Glomerular endothelial cell (primary cell): Measurements from ENCODE around the gene PSG5. TPM values are rescaled to one million over a fixed set of nuclear protein-coding genes. Genes with fewer than 3 reads are reported as not detected.
"Not testable (repeated sequence)": the region's sequence is repeated elsewhere in the genome, so short reads cannot be mapped to it uniquely, and the experiment has no call there.

ENCODE experiments used
- DNase-seq: peaks from one replicate; pipeline ENCODE4 v3.0.0-alpha.2; 2011; ENCODE audit warnings: low read depth, low spot score; ENCODE audit errors: extremely low read depth
- total RNA-seq: library from RNA; depleted of rRNA; stranded (reverse); fragments of >200 nt; gene quantifications from 2 replicates; pipeline ENCODE4 v1.2.3, GENCODE V29; 2015

Gene PSG5
- total RNA-seq, result 0.10 and 0.29 TPM in 2 replicates

DNA sequence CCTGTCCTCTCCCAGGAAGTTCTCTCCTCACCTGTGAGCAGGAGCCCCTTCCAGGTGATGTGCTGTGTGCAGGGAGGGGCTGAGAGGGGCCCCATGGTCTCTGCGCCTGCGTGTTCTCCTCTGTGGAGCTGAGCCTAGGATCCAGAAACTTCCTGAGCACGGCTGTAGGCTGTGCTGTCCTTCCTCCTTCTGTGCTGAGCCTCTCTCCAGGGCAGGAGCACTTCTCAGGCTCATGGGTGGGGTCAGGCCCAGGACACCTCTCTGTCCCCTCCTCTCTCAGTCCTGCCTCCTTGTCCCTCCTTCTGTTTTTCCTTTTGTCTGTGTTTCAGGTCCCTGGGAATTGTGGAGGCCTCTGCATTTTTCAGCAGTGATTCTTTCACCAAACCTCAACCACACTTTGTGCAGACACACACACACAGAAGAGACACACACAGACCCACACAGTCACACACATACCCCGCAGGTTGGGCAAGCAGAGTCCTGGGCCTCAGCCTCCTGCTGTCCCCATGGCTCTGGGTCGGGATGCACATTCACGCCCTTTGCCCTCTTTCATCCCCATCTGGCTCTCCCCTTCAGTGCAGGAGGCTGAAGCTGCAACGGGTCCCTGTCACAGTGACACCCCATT, at the start of gene PSG5:
Gene PSG5, minus strand, starts transcription at position 226 of the 625 bp plus-strand sequence. Its CDS starts 131 bp downstream, at position 95.
- DNase-seq, result not testable (repeated sequence)

DNA sequence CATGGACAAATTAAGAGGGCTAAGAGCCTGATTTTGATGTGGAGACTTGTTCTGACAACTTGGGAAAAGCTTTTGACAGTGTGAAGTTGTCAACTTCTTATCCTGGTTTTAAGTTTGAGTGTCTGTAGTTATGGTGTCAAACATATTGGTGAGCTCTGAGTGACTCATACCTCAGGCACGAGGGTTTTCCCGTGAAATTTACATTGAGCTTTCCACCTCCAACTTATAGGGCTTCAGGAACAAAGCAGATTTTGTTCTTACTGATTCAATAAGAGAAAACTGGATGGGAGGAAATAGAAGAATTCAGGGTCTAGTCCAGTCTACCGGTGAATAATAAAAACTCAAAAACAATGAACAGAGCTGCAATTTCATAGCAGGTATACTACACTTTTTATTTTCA, 49.4 kb upstream of the PSG5 start:
- DNase-seq, result not testable (repeated sequence)

DNA sequence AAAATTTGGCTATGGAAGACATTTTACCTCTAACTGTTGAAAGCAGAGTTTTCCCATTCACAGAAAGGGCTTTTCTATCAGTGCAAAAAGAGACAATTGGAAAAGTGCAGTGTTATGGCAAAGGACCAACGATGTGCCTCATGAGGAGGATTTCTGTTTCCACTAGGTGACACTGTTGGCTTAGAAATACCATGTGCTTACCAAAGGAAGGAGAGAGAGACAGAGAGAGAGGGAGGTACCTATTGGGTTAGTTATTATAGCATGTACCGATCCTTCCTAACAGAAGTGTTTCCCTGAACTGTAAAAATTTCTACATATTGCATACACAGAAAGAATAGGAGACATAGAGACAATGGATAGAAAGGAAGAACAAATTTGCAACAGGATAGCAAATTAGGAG, 43.0 kb upstream of the PSG5 start:
- DNase-seq, result no peak

DNA sequence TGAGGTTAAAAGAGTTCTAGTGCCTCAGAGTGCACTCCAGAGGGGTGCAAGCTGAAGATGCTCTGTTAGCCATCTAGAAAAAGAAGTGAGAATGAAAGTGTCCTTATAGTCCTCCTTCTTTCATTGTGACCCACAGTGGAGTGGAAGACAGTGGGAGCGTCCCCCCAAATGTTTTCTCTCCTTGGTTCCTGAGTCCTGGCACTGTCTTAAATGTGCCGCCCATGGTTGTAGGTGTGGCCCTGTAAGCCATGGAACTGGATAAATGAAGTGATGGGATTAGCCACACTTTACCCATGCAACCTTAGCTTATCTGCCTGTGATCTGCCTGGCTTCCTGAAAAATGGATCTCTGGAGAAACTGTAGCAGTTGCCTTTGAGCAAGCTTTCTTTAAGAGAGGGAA, 42.4 kb upstream of the PSG5 start:
- DNase-seq, result not testable (repeated sequence)

DNA sequence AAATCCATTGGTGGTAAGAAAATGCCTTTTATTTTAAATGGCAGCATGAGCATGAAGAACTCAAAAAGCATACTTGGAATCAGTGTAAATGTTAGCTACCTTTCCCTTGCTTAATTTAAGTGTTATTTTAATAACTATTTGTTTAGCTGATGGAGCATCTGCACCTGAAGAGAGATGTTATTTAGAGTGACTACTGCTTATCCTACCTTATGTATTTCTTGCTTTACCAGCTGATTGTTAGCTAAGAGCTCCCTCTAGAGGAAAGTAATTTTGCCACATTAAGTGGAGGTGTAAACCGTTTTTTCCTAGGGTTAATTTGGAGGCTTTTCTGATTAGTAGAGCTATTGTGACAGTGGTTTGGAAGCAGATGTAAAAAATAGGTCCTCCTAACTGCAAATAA, 40.6 kb upstream of the PSG5 start:
- not testable (repeated sequence) for DNase-seq

DNA sequence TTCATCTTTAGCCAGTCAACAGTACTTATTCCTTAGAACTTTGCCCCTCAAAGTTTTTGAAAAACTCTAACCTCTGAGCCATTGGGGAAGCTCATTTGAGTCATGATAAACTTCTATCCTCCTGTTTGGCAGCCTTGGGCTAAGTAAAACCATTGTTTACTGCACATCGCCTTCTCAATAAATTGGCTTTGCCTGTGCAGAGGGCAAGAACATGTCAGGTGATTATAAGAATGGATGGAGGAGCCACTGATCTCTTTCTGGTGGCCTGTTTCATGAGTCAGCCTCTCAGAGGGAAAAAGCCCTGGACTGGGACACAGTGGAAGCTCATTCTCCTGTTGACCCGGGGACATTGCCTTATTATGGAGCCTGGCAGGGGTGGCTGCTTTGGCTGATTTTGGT, 38.5 kb upstream of the PSG5 start:
- DNase-seq, result no peak

DNA sequence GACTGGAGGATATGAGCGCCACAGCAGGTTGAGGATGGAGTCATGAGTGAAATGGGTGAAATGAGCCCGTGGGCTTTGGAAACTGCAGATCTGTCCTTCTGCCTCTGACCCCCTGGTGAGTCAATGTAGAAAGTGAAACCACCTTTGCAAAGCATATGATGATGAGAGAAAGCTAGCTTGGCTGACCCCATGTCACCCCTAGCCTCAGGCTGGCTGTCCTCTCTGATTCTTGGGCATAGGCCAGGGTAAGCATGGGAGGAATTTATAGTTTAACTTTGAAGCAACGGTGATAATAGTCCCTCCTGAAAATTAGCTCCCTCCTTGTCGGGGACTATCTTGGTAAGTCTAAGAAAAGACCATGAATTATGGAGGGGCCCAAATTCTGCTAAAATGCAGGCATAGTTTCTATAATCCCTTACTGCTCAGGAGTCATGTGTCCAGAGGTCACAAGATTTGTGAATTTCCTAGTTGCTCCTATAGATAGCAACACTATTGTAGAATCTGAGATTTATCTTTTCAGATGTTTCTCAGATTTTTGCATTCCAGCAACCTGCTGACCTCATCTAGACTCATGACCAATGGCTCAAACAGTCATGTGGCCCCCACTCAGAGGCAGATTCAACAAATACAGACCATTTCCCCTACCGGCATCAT, 38.0 kb upstream of the PSG5 start:
- not testable (repeated sequence) for DNase-seq

DNA sequence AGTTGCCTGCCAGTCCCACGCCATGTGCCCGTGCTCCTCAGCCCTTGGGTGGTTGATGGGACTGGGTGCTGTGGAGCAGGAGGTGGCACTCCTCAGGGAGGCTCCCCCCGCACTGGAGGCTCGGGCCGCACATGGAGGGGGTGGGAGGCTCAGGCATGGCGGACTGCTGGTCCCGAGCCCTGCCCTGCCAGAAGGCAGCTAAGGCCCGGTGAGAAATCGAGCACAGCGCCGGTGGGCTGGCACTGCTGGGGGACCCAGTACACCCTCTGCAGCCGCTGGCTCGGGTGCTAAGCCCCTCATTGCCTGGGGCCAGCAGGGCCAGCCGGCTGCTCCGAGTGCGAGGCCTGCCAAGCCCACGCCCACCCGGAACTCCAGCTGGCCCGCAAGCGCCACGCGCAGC, 35.6 kb upstream of the PSG5 start:
- DNase-seq, result not testable (repeated sequence)

DNA sequence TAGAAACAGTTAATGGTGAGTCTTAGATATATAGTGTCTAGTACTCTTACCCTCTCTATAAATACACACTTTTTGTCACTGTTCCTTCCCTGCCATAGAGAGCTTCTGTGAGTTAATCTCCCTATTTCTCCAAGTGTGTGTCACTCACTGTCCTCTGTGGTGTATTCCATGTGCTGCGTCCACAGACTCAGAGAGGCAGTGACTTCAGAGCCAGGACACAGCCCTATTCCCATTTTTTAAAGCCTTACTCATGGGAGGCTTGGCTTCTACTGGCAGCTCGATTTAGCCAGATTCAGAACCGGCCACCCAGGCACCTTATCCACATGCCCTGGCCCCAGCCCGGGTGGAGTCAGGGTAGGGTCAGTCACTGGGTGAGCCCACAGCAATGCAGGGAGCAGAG, 32.8 kb upstream of the PSG5 start:
- DNase-seq, result not testable (repeated sequence)

DNA sequence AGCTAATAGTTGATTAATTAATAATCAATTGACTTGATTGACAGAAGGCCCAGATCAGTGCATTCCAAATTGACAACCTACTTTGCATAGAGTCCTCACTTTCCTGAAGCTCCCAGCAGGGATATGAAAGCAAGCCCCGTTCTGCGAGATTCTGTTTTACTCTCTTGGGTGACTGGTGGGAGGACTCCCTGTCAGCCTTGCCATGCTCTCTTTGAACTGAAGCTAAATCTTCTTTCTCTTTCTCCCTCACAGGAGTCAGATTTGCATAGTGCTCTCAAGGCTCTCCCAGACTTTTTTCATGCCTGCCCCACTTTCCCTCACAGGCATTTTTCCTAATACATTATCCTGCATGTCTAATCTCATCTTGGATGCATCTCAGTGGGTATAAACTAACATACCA, 29.5 kb upstream of the PSG5 start:
- DNase-seq, result not testable (repeated sequence)

DNA sequence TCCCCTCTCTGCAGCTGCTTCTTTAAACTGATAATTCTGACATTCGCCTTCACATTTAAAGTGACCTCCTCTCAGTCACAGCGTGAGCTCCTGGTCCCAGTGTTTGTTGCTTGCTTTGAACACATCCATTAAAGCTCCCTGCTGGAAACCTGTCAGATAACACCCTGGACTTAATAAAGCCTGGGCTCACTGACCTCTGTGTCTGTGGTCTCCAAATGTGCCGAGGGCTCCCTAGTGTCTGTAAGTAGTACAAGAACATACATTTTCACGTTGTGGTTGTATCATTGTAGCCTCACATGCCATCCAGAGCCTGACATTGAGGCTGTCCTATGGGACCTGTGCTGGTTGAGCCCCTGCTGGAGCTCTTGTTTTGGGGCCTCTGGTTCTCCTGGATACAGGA, 21.7 kb upstream of the PSG5 start:
- no peak for DNase-seq

DNA sequence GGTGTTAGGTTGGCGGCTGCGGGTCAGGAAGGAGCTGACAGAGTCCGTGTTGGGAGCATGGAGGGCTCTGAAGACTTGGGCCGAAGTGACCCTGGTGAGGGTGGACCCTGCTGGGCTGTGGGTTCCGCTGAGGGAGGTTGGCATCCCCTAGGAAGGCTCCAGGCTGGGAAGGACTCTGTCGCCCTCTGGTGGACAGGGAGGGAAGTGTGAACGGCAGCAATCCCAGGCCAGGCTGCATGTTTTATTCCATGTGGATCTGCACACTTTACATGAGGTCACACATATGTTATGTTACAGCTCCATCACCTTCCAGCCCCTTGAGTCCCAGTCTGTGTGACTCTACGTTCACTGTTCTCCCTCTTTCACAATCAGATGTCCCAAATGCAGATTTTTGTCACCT, 20.8 kb upstream of the PSG5 start:
- not testable (repeated sequence) for DNase-seq

DNA sequence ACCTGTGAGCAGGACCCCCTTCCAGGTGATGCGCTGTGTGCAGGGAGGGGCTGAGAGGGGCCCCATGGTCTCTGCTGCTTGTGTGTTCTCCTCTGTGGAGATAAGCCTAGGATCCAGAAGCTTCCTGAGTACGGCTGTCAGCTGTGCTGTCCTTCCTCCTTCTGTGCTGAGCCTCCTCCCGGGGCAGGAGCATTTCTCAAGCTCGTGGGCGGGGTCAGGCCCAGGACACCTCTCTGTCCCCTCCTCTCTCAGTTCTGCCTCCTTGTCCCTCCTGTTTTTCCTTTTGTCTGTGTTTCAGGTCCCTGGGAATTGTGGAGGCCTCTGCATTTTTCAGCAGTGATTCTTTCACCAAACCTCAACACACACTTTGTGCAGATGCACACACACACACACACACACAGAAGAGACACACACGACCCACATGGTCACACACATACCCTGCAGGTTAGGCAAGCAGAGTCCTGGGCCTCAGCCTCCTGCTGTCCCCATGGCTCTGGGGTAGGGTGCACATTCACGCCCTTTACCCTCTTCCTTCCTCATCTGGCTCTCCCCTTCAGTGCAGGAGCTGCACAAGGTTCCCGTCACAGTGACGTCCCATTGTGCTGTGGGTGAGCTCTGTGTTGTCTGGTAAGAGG, 19.3 kb upstream of the PSG5 start, which contains the start of gene PSG4:
Gene PSG4, minus strand, starts transcription at position 168 of the 635 bp plus-strand sequence. Its CDS starts 102 bp downstream, at position 66.
- DNase-seq, result not testable (repeated sequence)

DNA sequence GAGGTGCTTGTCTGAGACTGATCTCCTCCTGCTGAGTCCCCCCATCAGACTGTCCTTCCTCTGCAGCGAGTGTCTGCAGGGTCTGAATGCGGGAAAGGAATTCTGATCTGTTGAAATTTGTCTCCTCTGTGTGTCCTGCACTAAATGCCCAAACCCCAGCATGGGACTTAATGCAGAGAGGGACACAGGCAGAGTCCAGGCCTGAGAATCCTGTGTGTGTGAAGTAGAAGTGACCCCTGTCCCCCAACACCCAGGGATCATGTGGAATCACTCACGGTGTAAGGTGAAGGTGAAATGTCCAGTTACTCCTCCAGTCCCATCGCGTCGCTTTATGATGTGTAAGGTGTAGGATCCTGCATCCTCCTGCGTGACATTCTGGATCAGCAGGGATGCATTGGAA, 17.3 kb upstream of the PSG5 start:
- not testable (repeated sequence) for DNase-seq

DNA sequence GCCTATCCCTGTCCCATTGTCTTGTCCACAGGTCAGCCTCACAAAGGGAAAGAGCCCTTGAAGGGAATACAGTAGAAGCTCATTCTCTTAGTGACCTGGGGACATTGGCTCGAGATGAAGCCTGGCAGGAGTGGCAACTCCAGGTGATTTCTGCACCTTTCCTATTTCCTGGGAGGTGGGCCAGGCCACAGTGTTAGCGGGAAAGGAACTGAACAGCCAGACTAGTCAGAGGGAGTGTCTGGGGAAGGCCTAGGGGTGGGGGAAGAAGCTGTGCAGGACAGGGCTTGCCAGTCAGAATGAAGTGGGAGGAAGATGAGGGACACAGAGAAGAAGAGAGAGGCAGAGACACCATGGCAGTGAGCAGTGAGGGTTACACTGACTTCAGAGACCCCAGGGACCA, 15.6 kb upstream of the PSG5 start:
- not testable (repeated sequence) for DNase-seq

DNA sequence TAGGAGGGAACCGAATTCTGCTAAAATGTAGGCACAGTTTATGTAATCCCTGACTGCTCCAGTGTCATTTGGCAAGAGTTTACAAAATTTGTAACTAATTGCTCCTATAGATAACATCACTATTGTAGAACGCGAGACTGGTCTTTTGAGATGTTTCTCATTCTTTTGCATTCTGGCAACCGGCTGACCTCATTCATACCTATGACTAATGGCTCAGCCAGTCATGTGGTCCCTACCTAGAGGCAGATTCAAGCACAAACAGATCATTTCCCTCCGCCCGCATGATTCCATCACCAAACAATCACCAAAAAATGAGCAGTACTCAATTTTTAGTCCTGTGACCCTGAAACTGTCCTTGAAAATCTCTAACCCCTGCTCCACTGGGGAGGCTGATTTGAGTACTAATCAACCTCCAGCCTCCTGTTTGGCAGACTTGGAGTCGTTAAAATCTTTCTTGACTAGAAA, 15.0 kb upstream of the PSG5 start:
- not testable (repeated sequence) for DNase-seq

DNA sequence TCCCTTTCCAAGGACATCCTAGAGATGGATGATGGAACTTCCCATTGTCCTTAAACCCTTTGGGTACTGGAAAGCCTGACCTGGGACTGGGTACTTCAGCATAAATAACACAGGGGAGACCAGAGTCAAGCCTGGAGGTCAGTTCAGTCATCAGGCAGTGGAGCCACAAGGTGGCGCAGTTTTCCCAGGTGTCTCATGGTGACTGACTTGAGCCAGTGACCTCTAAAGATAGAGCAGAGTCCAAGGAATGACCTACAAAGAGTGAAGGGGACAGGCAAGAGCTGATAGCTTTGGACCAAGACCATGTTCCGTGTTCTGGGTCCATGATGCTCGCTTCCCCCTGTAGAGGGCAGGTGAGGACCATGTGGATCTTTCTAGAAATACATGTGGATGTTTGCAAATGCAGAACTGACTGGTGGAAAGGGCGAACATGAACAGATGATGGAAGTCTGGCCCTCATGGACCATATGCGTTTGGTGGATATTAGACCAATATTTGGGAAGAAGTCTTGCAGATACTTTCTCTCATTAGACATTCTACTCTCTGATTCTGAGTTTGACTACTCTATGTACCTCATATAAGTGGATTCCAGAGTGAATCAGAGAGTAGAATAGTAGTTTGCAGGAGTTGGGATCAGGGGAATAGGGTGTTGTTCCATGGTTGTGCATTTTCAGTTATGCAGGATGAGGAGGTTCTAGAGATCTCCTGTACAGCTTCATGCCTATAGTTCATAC, 12.5 kb upstream of the PSG5 start:
- not testable (repeated sequence) for DNase-seq

DNA sequence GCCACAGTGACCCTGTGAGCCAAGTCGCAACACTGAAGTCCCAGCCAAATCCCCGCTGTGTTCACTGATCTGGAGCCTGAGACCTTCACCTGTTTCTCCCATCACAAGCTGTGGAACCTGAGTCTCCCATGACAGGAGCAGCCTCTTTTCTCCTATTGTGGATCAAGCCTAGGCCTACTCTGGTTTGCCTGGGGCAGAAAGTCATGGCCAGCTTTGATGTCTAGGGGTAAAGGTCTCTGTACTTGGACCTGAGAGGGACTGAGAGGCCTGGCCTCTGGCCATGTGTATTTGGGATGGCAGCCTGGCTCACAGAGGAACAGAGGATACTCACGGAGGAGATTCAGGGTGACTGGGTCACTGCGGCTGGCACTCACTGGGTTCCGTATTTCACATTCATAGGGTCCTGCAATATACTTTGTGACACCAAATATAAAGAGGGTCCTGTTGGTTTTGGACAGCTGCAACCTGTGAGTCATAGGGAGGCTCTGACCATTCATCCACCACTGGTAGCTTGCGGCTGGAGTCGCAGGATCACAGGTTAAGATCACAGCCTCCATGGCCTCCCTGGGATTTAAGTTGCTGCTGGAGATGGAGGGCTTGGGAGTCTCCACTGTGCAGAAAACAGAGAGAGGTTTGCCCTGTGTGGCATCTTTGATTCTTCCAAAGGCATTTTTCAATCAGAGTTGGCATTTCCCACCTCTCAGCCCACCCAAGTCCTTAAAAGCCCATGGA, 11.5 kb upstream of the PSG5 start:
- DNase-seq, result not testable (repeated sequence)

DNA sequence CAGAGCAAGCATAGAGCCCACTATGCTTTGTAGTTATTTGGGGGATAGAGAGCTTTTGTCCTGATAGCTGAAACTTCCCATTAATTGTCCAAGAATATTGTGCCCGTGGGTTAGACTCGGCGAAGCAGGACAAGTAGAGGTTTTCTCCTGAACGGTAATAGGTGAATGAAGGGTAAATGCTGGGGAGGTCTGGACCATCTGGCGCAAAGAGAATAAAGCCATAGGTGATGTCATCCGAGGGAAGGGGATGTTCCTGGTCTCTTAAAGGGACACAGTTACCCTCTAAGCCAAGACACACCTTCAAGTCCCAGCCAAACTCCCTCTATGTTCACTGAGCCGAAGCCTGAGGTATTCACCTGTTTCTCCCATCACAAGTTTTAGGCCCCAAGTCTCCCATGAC, 8.1 kb upstream of the PSG5 start:
- DNase-seq, result not testable (repeated sequence)

DNA sequence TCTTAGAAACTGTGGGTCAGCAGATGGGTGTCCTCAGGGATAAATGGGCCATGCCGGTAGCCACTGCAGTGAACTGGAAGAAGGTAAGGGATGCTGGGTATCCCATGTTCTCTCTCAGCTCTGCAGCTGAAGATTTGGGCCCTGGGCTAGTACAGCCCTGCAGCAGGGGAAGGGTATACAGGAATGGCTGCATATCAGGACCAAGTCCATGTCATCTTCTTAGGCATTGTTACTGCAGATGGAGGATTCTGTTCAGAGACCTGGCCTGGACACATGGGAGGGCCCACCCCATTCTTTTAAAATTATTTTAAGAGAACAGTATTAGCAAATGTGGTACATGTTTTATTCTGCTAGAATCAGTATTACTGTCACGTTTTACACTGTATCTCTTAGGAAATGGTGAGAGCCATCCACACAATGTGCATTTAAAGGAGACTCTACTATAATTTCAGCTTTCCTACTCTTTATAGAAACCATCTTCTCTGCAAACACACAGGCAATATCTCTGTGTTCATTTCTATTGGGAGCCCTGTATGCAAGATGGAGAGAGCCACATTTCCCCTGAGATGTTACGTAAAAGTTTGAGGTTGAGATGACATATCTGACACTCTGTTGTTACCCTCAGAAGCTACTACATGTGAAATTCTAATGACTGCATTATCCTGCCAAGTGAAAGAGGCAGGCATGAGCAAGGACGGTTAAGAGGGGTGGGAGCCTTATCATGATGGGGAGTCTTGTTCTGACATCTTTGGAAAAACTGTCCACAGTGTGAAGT, 6.2 kb upstream of the PSG5 start:
- not testable (repeated sequence) for DNase-seq
